NCI-H82 (cell line): ENCODE data around the gene SH3GLB1.
A peak's percentile ranks its signal among the peaks of the same experiment; 100 is the strongest.
"Not testable (repeated sequence)": the region's sequence is repeated elsewhere in the genome, so short reads cannot be mapped to it uniquely, and the experiment has no call there.

ENCODE experiments used
- DNase-seq: peaks from one replicate; lab custom pipeline; 2025; lab: John Stamatoyannopoulos, UW

SH3GLB1 gene

DNA sequence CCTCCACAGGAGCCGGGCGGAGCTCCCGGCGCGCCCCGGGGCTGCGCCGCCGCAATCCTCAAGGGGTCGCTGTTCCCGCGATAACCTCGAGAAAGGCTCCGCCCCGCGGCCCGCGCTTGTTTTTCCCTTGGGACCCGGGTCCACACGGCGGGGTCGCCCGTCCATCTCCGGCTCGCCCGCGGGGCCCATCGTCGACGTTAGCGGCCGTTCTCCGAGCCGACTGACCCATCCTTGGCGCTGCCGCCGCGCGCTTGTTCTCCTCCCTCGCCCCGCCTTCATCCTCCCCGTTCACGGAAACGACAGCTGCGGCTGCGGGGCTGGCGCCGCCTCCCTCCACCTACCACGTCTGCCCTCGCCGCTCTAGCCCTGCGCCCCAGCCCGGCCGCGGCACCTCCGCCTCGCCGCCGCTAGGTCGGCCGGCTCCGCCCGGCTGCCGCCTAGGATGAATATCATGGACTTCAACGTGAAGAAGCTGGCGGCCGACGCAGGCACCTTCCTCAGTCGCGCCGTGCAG, at the start of gene SH3GLB1:
Gene SH3GLB1, plus strand, starts transcription at position 119 of the 514 bp plus-strand sequence. Its CDS starts 324 bp downstream, at position 443.
- peak; percentile 96 for DNase-seq

- not testable (repeated sequence) for DNase-seq
These were observed 46.0 kb upstream of the SH3GLB1 start for GRCh38 chr1:86658381-86658780.

- DNase-seq: no peak
These were observed 38.0 kb upstream of the SH3GLB1 start for GRCh38 chr1:86666368-86666767.

- no peak for DNase-seq
These were observed 16.8 kb upstream of the SH3GLB1 start for GRCh38 chr1:86687595-86687994.

DNA sequence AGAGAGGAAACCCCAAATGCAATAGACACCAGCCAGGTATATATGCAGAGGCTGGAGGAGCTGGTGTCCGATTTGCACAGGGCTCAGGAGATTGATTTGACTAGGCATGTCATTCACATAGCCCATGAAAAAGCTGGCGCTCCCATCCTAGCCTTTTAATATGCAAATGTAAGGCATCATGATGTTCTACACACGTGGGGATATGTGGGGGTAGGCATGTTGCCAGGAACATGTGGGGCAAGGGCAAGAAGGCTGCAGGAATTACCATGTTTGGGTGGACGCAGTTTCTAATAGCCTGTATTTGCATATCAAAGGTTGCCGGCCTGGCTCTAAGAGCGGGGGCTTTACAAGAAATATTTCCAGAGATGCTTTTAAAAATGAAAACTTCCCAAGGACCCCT, 11.7 kb upstream of the SH3GLB1 start:
- no peak for DNase-seq

- DNase-seq: no peak
These were observed 9.0 kb upstream of the SH3GLB1 start for GRCh38 chr1:86695400-86695799.

GRCh38 chr1:86696522-86696921, 7.9 kb upstream of the SH3GLB1 start:
- no peak for DNase-seq

GRCh38 chr1:86699186-86699585, 5.2 kb upstream of the SH3GLB1 start:
- DNase-seq: no peak

GRCh38 chr1:86701731-86702130, 2.6 kb upstream of the SH3GLB1 start:
- DNase-seq: no peak

- not testable (repeated sequence) for DNase-seq
These were observed 1.4 kb upstream of the SH3GLB1 start for GRCh38 chr1:86702954-86703494.

DNA sequence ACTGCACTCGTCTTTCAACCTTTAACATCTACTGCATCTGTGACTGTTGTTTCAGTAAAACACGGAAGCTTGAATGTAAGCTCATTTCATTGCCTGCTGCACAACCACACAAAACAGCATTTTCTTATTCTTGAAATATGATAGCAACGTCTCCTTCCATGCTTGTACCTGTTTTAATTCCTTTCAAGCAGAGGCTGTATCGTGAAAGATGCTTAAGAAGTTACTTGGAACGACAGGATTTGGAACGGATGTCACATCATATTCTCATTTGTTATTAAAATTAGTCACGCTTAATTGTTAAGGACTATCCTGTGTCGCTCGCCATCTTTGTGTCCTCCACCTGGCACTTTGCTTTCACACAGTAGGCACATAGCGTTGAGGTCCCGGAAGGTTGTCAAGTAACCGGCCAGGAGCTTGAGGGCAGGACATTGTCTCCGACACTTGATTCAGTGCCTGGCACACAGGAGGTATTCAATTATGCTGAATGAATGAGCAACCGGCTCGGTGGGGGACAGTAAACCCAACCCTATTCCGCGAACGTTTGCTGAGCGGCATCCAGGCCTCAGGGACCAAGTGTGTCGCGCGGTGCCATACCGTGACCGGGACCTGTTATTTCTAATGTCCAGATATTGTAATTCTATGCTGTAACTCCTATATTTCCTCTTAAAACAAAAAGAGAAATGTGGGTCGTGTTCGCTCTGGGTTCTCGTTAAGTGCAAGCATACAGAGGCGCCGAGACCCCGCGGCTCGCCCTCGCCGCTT, 499 bp upstream of the SH3GLB1 start:
- peak; percentile 61 for DNase-seq

GRCh38 chr1:86704972-86705664, 742 bp downstream of the SH3GLB1 start:
- peak; percentile 75 for DNase-seq

GRCh38 chr1:86705665-86705985, 1.2 kb downstream of the SH3GLB1 start:
- DNase-seq: no peak

- no peak for DNase-seq
These were observed 1.8 kb downstream of the SH3GLB1 start for GRCh38 chr1:86706018-86706635.

- DNase-seq: no peak
These were observed 4.5 kb downstream of the SH3GLB1 start for GRCh38 chr1:86708920-86709319.

DNA sequence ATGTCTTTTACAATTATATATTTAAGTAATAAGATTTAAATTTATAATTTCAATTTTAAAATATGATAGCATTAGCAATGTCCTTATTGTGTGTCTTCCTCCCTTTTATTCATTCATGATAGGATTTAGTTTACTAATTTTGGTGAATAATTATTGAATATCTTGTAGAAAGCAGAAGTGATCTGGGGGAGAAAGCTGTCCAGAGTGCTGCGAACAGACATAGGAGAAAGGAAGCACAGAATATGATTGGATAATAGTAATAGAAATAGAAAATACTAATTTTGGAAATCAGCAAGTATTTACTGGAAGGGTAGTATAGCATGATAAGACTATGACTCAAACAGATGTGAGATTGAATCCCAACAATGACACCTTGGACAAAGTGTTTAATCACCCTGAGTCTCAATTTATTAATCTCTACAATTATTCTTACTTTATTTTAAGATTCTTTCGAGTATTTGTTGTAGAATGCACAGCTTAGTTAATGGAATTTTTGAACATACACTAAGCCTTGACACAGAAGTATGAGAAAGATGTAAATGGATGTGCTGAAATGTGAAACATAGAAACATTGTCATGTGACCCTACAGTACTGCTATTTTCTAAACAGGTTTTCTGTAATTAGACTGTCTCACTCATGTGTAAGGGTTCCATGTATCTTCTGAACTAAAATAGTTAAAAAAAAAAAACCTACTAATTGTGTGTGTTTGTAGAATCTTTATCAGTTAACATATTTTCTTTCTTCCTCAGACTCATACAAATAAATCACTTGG, 7.9 kb downstream of the SH3GLB1 start:
- no peak for DNase-seq

DNA sequence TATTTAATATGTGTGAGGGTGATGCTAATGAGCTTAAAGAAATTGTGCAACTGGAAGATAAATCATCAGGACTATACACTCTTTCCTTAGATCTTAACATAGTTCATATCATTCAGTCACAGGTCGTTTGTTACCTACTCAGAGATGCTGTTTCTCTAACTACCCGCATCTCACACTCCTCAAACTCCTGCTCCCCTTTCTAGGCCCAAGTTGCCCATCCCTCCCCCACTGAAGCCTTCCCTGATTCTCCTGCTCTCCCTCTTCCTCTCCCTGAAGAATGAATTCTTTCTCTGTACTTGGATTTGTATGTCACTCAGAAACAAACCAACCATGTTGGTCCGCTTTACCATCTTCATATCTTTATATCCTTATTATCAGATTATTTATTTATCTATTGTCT, 9.1 kb downstream of the SH3GLB1 start:
- no peak for DNase-seq

DNA sequence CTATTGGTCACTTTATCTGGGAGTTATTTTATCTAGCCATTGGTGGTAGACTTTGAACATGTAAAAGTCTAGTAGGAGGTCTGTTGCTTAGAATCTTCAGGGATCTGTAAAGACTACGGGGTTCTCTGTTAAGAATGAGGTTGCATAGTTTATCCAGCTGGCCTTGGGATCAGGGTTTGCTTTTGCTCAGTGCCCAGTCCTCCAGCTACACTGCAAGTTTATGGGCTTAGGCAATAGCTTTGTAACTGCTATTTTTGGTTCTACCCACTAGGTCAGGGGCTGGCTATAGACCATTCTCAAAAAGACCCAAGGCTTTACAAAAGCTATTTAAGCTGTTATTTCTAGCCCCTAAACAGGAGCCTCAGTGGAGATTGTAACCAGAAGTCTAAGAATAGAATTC, 9.8 kb downstream of the SH3GLB1 start:
- no peak for DNase-seq

- no peak for DNase-seq
These were observed 10.3 kb downstream of the SH3GLB1 start for GRCh38 chr1:86714561-86715244.

DNA sequence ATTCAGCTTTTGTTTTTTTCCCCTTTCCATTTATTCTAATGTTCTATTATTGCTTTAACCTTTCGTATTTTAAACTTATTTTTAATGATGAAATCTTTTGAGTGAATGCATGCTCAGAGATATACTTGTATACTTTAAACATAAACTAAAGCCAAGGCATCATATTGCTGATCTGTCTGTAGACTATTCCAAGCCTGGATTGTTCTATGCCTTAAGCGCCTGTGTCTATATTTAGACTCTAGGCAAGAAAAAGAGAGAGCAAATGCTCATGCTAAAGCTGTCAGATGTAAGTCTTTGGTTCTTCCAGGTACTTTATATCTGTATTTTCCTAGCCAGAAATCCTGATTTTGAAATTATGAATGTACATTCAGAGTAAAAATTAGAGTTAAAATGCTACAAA, 14.4 kb downstream of the SH3GLB1 start:
- DNase-seq: no peak

DNA sequence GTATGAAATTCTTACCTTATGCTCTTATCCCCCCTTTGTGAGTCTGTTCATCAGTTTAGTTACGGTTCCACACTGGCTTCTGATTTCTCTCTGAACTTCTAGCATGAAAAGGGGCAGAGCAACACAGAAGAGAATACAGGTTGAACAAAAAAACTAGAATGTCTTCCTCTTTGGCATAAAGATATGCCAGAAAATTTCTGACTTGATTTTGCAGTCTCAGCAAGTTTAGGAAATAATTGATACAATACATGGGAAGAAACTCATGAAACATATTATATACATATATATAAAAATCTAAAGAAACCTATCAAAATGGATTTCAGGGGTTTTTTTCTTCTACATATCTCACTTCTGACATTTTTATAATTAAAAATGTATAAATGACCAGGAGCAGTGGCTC, 27.0 kb downstream of the SH3GLB1 start:
- DNase-seq: no peak
